Upper lobe of left lung (tissue), 4 donors: Measurements from ENCODE around the gene MAN1B1.
"Not testable (repeated sequence)": the region's sequence is repeated elsewhere in the genome, so short reads cannot be mapped to it uniquely, and the experiment has no call there.

Source experiments
- CTCF ChIP-seq, 6 experiments: fragments of 450-650 bp in 4 of 6; fragments of 200-600 bp in 2 of 6; sonication (generic) in 2 of 6; IDR thresholded peaks; one replicate each; pipeline ENCODE4 v1.5.1; 2016 to 2019; ENCODE audit warnings: antibody characterized with exemption in 6 of 6
- EP300 ChIP-seq, 4 donors: sonication (generic); formaldehyde crosslinking; IDR thresholded peaks; one replicate each; pipeline ENCODE4 v1.5.1; 2017; ENCODE audit warnings: antibody characterized with exemption in 4 of 4, control low read depth in 2 of 4
- POLR2A ChIP-seq, 4 donors: fragments of 450-650 bp; IDR thresholded peaks; one replicate each; pipeline ENCODE4 v1.5.1; 2016 to 2017; ENCODE audit warnings: antibody characterized with exemption in 4 of 4, mild to moderate bottlenecking in 2 of 4
- POLR2AphosphoS5 ChIP-seq, 2 donors: sonication (generic); formaldehyde crosslinking; IDR thresholded peaks; one replicate each; pipeline ENCODE4 v1.5.1; 2017; ENCODE audit warnings: antibody characterized with exemption in 2 of 2

DNA sequence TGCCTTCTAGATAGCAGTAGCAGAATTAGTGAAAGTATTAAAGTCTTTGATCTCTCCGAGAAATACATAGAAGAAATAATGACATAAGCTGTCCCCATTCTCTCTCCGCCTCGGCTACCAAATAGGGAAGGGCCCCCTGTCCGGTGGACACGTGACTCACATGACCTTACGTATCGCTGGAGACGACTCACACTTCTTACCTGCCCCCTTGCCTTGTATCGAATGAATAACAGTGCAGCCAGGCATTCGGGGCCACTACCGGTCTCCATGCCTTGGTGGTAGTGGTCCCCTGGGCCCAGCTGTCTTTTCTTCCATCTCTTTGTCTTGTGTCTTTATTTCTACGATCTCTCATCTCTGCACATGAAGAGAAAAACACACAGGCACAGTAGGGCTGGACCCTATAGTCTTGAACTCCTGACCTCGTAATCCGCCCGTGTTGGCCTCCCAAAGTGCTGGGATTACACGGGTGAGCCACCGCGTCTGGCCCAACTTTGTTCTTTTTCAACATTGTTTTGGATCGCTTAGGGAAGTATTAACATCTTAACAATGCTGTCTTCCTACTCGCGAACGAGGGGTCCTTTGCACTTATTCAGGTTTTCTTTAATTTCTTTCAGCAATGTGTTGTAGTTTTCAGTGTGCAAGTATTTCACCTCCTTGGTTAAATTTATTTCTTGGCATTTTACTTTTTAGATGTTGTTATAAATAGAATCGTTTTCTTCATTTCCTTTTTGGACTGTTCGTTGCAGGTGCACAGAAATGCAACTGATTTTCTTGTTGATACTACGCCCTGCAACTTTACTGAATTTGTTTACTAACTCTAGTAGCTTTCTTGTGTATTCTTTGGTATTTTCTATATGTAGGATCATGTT, 35.4 kb downstream of the MAN1B1 start:
- TF ChIP-seq CTCF, POLR2AphosphoS5, POLR2A, EP300 (IDR thresholded peaks at IDR 0.05): not testable (repeated sequence)
